ENCODE data around the gene TXNDC8.

TXNDC8 gene

GRCh38 chr9:110278080-110278707, 59.5 kb downstream of the TXNDC8 start:
- no peak for DNase-seq (ENCODE audit: low read depth, low spot score)

DNA sequence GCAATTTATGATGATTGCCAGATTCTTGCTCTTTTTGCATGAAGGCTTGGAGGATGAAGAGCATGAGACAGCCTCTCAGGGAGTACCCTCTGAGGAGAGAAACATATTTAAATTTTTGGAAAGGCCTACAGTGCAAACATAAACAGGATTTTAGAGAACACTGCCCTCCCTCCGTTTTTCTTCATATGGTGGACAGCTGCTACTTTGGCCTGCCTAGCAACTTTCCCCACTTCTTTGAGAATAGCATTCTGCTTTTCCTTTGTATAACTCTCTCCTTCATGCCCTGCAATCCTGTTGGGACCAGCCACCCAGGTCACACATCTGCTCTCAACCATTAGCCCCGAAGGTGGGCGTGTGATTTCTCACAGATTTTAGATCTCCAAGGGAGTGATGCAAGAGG, 60.9 kb downstream of the TXNDC8 start:
- no peak for DNase-seq (ENCODE audit: low read depth, low spot score)

DNA sequence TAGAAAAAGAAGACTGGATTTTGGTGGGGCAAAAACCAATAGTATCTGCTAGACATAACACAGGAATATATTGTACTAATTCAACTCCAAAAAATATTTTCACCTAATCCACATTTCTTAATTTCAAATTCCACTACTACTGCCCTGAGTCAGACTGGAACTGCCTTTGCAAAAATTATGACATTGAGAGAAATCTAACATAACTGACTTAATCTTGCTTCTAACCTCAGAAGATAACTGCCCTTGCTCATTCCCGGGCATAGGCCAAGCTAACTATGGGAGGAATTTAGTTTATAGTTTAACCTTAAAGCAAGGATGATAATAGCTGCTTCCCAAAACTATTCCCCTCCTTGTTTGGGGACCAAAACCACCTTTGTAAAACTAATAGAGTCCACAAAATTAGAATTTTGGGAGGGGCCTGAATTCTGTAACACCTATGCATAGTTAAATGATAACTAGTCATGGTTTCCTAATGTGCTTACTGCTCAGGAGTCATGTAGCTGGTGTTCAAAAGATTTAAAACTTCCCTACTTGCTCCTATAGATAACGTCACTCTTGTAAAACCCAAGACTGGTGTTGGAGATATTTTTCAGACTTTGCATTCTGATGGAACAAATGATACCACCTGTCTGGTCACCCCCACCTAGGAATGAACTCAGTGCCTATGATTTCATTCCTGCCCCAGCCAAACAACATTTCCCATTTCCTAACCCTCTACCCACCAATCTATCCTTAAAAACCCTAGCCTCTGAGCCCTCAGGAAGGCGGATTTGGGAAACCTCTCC, 67.3 kb downstream of the TXNDC8 start:
- DNase-seq (ENCODE audit: low read depth, low spot score), result no peak

DNA sequence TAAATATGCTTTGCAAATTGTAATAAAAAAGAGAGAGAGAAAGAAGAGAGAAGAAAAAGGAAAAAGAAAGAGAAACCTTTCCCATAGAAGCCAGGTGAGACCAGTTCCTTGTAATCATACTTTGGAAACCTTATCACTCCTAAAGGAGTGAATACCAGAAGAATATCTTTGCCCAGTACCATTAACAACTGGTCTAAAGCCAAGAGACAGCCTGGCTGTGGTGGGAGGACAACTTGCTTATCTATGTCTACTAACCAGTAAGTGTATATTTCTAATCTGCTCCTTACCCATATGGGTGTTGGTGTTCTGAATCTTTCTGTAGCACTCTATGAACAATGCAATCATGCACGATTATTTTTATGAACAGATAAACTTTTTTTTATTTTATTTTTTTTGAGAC, 70.9 kb downstream of the TXNDC8 start:
- no peak for DNase-seq (ENCODE audit: low read depth, low spot score)

DNA sequence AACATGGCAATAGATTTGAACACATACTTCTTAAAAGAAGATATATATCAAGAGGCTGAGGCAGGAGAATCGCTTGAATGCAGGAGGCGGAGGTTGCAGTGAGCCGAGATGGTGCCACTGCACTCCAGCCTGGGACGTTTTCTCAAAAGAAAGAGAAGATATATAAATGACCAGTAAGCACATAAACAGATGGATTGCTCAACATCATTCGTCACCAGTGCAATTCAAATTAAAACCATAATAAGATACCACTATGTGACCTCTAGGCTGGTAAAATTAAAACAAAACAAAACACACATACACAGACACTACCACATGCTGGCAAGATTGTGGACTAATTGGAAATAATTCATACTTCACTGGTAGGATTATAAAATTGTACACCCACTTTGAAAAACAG, 76.0 kb downstream of the TXNDC8 start:
- no peak for DNase-seq (ENCODE audit: low read depth, low spot score)

GRCh38 chr9:110260911-110261310, 76.8 kb downstream of the TXNDC8 start:
- no peak for DNase-seq (ENCODE audit: low read depth, low spot score)

DNA sequence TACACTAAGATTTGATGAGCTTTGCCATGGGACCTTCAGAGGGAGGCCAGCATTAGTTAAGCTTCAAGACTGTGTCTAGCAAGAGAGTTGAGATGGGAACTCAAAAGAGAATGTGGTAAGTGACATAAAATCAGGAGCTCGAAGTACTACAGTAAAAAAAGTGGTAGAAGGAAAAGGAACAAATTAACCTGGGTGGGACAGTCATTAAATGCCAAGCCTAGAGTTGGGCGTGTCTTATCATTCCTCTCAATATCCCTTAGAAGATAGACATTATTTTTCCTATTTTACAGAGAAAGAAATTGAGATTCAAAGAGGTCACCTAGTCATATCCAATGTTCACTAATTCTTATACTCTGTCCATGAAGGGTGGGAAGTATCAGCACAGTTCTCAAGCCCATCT, 78.1 kb downstream of the TXNDC8 start:
- no peak for DNase-seq (ENCODE audit: low read depth, low spot score)

DNA sequence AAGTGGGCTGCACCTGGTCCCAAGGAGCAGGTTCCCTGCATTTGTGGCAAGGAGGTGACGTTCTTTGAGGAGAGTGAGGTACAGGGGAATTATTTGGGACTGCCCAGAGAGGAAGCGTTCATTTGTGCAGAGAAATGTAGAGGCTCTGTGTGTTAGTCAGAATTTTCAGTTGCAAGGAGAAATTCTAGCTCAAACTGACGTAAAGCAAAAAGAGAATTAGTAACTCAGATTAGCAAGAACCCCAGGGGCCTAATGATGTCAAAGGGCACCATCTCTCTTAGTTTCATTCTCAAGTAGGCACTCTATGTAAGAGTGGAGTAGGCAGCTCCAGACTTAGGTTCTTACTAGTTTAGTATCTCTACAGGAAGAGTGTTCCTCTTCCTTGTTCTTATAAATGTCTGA, 79.0 kb downstream of the TXNDC8 start:
- DNase-seq (ENCODE audit: low read depth, low spot score), result no peak

- no peak for DNase-seq (ENCODE audit: low read depth, low spot score)
Measured at GRCh38 chr9:110257956-110258355, 79.7 kb downstream of the TXNDC8 start.

GRCh38 chr9:110257097-110257841, 80.4 kb downstream of the TXNDC8 start:
- DNase-seq (ENCODE audit: low read depth, low spot score), result no peak

DNA sequence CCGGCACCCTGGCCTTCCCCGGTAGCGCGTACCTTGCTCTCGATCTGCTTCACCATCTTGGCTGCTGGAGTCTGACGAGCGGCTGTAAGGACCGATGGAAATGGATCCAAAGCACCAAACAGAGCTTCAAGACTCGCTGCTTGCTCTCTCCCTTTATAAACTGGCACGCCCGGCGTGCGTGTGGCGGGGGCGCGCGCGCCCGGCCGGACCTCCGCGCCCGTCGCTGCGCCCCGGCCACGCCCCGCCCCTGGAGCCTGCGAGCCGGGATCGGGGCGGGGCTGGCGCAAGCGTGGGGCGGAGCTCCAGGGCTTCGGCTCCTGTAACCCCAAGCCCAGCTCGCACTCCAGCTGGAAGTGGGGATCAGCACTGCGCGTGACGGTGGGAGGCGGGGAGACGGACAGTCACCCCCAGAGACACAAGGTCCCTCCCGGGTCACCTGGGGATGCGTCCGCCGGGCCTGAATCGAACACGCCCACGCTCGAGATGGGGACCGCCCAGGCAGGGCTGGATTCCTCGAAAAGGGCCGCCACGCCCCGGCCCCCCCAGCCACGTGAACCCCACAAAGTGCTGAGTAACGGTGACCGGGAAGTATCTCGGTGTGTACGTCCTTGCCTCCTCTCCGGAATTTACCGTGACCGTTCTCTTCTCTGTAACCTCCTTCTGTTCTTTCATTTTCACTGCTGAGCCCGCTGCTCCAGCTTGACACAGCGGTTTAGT, 81.1 kb downstream of the TXNDC8 start, which contains the start of gene TXN:
TSS of gene TXN (minus strand) at position 128 of the 717 bp plus-strand sequence. CDS start at position 56, 72 bp downstream.
- no peak for DNase-seq (ENCODE audit: low read depth, low spot score)

GRCh38 chr9:110255463-110256379, 81.9 kb downstream of the TXNDC8 start:
- no peak for DNase-seq (ENCODE audit: low read depth, low spot score)

DNA sequence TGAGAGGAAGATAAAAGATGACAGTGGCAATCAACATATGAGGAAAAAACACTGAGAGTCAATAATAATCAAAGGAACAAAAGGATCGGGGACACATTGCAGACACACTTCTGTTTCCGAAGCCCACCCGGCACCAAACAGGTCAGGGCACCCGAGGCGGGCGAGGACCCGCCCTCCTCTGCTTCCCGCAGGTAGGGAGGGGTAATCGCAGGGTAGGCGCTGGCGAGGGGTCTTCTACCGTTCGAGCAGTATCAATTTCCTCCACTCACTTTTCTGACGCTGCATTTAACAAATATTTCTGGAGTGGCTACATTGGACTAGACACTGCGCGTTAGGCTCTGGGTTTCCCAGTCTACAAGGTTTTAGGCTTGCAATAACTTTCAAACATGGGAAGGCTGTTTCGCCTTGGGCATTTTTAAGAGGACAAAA, 82.6 kb downstream of the TXNDC8 start:
- DNase-seq (ENCODE audit: low read depth, low spot score), result no peak

DNA sequence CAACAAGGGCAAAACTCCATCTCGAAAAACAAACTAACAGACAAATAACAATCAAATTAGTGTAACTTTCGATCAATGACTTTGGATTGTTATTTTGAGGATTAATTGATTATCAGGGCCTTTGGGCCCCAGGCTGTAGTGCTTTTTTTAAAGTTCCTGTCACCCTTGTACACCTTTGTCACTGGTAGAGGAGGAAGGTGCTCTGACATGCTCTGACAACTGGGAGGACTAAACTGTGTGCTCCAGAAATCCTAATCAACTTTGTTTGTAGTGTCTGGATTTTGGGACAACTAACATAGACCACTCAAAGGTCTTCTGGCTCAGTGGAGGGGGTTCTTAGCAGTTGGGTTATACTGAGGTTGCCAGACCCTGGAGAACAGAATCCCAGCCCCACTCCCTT, 83.2 kb downstream of the TXNDC8 start:
- DNase-seq (ENCODE audit: low read depth, low spot score), result no peak
